WTC11 (cell line): Measurements from ENCODE around the gene COL6A5. TPM values are rescaled to one million over a fixed set of nuclear protein-coding genes. Genes with fewer than 3 reads are reported as not detected.

Source experiments
- ATAC-seq: fragments of 200-7000 bp; cut with Tn5 transposase; 2 replicates; pipeline ENCODE4 v1.10.0; 2021; ENCODE audit warnings: mild to moderate bottlenecking, moderate library complexity
- CTCF ChIA-PET: fragments of 300-600 bp; sonication (Branson Sonifier 250); formaldehyde crosslinking; loops from one replicate; lab custom pipeline; 2021; ENCODE audit warnings: antibody characterized with exemption; lab: Charles Lee
- POLR2A ChIA-PET: fragments of 350-600 bp; sonication (Branson Sonifier 250); formaldehyde crosslinking; loops from one replicate; lab custom pipeline; 2021; ENCODE audit warnings: antibody characterized with exemption; lab: Charles Lee
- DNase-seq: peaks from one replicate; pipeline ENCODE4 v3.0.0; 2021; ENCODE audit warnings: low spot score
- H3K27ac Mint-ChIP-seq: 2 replicates; pipeline ENCODE4 v1.8.0; 2021; ENCODE audit warnings: mixed read lengths
- H3K27me3 Mint-ChIP-seq: 2 replicates; pipeline ENCODE4 v1.8.0; 2021; ENCODE audit warnings: low read depth, mild to moderate bottlenecking, moderate library complexity, mixed read lengths
- H3K36me3 Mint-ChIP-seq: 2 replicates; pipeline ENCODE4 v1.8.0; 2021; ENCODE audit warnings: mixed read lengths
- H3K4me1 Mint-ChIP-seq: 2 replicates; pipeline ENCODE4 v1.8.0; 2022; ENCODE audit warnings: mixed read lengths
- H3K4me3 Mint-ChIP-seq: 2 replicates; pipeline ENCODE4 v1.8.0; 2021; ENCODE audit warnings: mild to moderate bottlenecking, moderate library complexity, mixed read lengths
- H3K9me3 Mint-ChIP-seq: 2 replicates; pipeline ENCODE4 v1.8.0; 2021; ENCODE audit warnings: mixed read lengths
- ELF4 ChIP-seq: sonication (generic); formaldehyde crosslinking; IDR thresholded peaks from 2 replicates; pipeline ENCODE4 v1.8.1; 2022; ENCODE audit warnings: low read depth, mild to moderate bottlenecking, moderate library complexity, missing genetic modification reagents
- FOXJ3 ChIP-seq: sonication (generic); formaldehyde crosslinking; IDR thresholded peaks from 2 replicates; pipeline ENCODE4 v1.9.0; 2021; ENCODE audit warnings: missing genetic modification reagents, mild to moderate bottlenecking, borderline replicate concordance
- JAZF1 ChIP-seq: fragments of 250-450 bp; sonication (Bioruptor Pico); IDR thresholded peaks from 2 replicates; pipeline ENCODE4 v1.9.0; 2021; ENCODE audit warnings: moderate library complexity, mild to moderate bottlenecking, inconsistent platforms
- RORB ChIP-seq: fragments of 250-450 bp; sonication (Bioruptor Pico); IDR thresholded peaks from 2 replicates; pipeline ENCODE4 v1.9.0; 2021; ENCODE audit warnings: mild to moderate bottlenecking
- ZNF263 ChIP-seq: sonication (generic); formaldehyde crosslinking; IDR thresholded peaks from 2 replicates; pipeline ENCODE4 v1.8.1; 2022; ENCODE audit warnings: low read depth, mild to moderate bottlenecking, moderate library complexity, missing genetic modification reagents
- total RNA-seq: library from RNA; stranded (reverse); gene quantifications from 3 replicates; pipeline ENCODE4 v1.2.3, GENCODE V29; 2021
- TF ChIP-seq, protein P1 (sequence below): sonication (generic); formaldehyde crosslinking; IDR thresholded peaks from 2 replicates; pipeline ENCODE4 v1.8.1; 2023; ENCODE audit warnings: mild to moderate bottlenecking, missing genetic modification reagents, moderate library complexity
- TF ChIP-seq, protein P2 (sequence below): sonication (generic); formaldehyde crosslinking; IDR thresholded peaks from 2 replicates; pipeline ENCODE4 v1.8.0; 2023; ENCODE audit warnings: mild to moderate bottlenecking, missing genetic modification reagents
- TF ChIP-seq, protein P3 (sequence below): sonication (generic); formaldehyde crosslinking; IDR thresholded peaks from 2 replicates; pipeline ENCODE4 v1.8.1; 2023; ENCODE audit warnings: mild to moderate bottlenecking, missing genetic modification reagents
- TF ChIP-seq, protein P4 (sequence below): sonication (generic); formaldehyde crosslinking; IDR thresholded peaks from 2 replicates; pipeline ENCODE4 v1.8.1; 2022; ENCODE audit warnings: mild to moderate bottlenecking, missing genetic modification reagents, moderate library complexity, borderline replicate concordance
- TF ChIP-seq, protein P5 (sequence below): sonication (generic); formaldehyde crosslinking; IDR thresholded peaks from 2 replicates; pipeline ENCODE4 v1.8.1; 2023; ENCODE audit warnings: mild to moderate bottlenecking, missing genetic modification reagents, moderate library complexity
- TF ChIP-seq, protein P6 (sequence below): sonication (generic); formaldehyde crosslinking; IDR thresholded peaks from 2 replicates; pipeline ENCODE4 v1.8.0; 2022; ENCODE audit warnings: mild to moderate bottlenecking, missing genetic modification reagents
- TF ChIP-seq, protein P7 (sequence below): sonication (generic); formaldehyde crosslinking; IDR thresholded peaks from 2 replicates; pipeline ENCODE4 v1.8.1; 2023; ENCODE audit warnings: mild to moderate bottlenecking, missing genetic modification reagents, borderline replicate concordance
- TF ChIP-seq, protein P8 (sequence below): sonication (generic); formaldehyde crosslinking; IDR thresholded peaks from 2 replicates; pipeline ENCODE4 v1.8.0; 2022; ENCODE audit warnings: mild to moderate bottlenecking, missing genetic modification reagents

Gene COL6A5
- total RNA-seq, 1 experiment from 2014 or later = not detected

DNA sequence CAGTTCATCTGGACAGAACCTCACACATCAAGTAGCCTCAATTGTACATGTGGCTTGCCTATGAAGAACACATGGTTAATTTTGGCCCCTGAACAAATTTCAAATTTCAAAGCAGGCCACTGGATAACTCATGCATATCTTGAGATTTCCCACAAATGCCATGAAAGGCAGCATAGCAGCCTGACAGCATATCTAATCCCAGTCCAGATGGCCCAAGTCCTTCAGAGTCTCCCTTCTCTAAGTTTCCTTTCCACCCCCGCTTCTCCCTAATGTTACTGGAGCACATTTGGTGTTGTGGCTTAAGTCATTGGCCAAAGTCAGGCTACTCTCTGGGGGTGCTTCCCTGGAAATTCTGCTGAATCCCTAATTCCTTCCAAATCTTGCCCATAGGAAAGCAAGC lies 117.7 kb downstream of the COL6A5 start:
- ATAC-seq (no peak), DNase-seq (no peak)
- TF ChIP-seq, protein P1, sequence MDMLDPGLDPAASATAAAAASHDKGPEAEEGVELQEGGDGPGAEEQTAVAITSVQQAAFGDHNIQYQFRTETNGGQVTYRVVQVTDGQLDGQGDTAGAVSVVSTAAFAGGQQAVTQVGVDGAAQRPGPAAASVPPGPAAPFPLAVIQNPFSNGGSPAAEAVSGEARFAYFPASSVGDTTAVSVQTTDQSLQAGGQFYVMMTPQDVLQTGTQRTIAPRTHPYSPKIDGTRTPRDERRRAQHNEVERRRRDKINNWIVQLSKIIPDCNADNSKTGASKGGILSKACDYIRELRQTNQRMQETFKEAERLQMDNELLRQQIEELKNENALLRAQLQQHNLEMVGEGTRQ (CRISPR knock-in tag) = no peak
- TF ChIP-seq JAZF1 (CRISPR knock-in tag) = no peak
- TF ChIP-seq, protein P2, sequence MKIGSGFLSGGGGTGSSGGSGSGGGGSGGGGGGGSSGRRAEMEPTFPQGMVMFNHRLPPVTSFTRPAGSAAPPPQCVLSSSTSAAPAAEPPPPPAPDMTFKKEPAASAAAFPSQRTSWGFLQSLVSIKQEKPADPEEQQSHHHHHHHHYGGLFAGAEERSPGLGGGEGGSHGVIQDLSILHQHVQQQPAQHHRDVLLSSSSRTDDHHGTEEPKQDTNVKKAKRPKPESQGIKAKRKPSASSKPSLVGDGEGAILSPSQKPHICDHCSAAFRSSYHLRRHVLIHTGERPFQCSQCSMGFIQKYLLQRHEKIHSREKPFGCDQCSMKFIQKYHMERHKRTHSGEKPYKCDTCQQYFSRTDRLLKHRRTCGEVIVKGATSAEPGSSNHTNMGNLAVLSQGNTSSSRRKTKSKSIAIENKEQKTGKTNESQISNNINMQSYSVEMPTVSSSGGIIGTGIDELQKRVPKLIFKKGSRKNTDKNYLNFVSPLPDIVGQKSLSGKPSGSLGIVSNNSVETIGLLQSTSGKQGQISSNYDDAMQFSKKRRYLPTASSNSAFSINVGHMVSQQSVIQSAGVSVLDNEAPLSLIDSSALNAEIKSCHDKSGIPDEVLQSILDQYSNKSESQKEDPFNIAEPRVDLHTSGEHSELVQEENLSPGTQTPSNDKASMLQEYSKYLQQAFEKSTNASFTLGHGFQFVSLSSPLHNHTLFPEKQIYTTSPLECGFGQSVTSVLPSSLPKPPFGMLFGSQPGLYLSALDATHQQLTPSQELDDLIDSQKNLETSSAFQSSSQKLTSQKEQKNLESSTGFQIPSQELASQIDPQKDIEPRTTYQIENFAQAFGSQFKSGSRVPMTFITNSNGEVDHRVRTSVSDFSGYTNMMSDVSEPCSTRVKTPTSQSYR = no peak
- TF ChIP-seq ELF4 (CRISPR knock-in tag) = no peak
- TF ChIP-seq, protein P3, sequence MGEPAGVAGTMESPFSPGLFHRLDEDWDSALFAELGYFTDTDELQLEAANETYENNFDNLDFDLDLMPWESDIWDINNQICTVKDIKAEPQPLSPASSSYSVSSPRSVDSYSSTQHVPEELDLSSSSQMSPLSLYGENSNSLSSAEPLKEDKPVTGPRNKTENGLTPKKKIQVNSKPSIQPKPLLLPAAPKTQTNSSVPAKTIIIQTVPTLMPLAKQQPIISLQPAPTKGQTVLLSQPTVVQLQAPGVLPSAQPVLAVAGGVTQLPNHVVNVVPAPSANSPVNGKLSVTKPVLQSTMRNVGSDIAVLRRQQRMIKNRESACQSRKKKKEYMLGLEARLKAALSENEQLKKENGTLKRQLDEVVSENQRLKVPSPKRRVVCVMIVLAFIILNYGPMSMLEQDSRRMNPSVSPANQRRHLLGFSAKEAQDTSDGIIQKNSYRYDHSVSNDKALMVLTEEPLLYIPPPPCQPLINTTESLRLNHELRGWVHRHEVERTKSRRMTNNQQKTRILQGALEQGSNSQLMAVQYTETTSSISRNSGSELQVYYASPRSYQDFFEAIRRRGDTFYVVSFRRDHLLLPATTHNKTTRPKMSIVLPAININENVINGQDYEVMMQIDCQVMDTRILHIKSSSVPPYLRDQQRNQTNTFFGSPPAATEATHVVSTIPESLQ = no peak
- TF ChIP-seq, protein P4, sequence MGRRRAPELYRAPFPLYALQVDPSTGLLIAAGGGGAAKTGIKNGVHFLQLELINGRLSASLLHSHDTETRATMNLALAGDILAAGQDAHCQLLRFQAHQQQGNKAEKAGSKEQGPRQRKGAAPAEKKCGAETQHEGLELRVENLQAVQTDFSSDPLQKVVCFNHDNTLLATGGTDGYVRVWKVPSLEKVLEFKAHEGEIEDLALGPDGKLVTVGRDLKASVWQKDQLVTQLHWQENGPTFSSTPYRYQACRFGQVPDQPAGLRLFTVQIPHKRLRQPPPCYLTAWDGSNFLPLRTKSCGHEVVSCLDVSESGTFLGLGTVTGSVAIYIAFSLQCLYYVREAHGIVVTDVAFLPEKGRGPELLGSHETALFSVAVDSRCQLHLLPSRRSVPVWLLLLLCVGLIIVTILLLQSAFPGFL (CRISPR knock-in tag) = no peak
- no peak for TF ChIP-seq RORB (CRISPR knock-in tag)
- TF ChIP-seq FOXJ3 (CRISPR knock-in tag) = no peak
- TF ChIP-seq, protein P5, sequence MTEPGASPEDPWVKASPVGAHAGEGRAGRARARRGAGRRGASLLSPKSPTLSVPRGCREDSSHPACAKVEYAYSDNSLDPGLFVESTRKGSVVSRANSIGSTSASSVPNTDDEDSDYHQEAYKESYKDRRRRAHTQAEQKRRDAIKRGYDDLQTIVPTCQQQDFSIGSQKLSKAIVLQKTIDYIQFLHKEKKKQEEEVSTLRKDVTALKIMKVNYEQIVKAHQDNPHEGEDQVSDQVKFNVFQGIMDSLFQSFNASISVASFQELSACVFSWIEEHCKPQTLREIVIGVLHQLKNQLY = no peak
- TF ChIP-seq ZNF263 (CRISPR knock-in tag) = no peak
- TF ChIP-seq, protein P6, sequence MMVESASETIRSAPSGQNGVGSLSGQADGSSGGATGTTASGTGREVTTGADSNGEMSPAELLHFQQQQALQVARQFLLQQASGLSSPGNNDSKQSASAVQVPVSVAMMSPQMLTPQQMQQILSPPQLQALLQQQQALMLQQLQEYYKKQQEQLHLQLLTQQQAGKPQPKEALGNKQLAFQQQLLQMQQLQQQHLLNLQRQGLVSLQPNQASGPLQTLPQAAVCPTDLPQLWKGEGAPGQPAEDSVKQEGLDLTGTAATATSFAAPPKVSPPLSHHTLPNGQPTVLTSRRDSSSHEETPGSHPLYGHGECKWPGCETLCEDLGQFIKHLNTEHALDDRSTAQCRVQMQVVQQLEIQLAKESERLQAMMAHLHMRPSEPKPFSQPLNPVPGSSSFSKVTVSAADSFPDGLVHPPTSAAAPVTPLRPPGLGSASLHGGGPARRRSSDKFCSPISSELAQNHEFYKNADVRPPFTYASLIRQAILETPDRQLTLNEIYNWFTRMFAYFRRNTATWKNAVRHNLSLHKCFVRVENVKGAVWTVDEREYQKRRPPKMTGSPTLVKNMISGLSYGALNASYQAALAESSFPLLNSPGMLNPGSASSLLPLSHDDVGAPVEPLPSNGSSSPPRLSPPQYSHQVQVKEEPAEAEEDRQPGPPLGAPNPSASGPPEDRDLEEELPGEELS = no peak
- TF ChIP-seq, protein P7, sequence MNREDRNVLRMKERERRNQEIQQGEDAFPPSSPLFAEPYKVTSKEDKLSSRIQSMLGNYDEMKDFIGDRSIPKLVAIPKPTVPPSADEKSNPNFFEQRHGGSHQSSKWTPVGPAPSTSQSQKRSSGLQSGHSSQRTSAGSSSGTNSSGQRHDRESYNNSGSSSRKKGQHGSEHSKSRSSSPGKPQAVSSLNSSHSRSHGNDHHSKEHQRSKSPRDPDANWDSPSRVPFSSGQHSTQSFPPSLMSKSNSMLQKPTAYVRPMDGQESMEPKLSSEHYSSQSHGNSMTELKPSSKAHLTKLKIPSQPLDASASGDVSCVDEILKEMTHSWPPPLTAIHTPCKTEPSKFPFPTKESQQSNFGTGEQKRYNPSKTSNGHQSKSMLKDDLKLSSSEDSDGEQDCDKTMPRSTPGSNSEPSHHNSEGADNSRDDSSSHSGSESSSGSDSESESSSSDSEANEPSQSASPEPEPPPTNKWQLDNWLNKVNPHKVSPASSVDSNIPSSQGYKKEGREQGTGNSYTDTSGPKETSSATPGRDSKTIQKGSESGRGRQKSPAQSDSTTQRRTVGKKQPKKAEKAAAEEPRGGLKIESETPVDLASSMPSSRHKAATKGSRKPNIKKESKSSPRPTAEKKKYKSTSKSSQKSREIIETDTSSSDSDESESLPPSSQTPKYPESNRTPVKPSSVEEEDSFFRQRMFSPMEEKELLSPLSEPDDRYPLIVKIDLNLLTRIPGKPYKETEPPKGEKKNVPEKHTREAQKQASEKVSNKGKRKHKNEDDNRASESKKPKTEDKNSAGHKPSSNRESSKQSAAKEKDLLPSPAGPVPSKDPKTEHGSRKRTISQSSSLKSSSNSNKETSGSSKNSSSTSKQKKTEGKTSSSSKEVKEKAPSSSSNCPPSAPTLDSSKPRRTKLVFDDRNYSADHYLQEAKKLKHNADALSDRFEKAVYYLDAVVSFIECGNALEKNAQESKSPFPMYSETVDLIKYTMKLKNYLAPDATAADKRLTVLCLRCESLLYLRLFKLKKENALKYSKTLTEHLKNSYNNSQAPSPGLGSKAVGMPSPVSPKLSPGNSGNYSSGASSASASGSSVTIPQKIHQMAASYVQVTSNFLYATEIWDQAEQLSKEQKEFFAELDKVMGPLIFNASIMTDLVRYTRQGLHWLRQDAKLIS (CRISPR knock-in tag) = no peak
- TF ChIP-seq, protein P8, sequence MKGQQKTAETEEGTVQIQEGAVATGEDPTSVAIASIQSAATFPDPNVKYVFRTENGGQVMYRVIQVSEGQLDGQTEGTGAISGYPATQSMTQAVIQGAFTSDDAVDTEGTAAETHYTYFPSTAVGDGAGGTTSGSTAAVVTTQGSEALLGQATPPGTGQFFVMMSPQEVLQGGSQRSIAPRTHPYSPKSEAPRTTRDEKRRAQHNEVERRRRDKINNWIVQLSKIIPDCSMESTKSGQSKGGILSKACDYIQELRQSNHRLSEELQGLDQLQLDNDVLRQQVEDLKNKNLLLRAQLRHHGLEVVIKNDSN = no peak
- CTCF ChIA-PET = no interaction called here
- H3K9me3 Mint-ChIP-seq = no peaks in the 10 kb centered on the region
- no peaks in the 10 kb centered on the region for H3K4me1 Mint-ChIP-seq
- H3K27ac Mint-ChIP-seq = no peak overlapping the region
- no peaks in the 10 kb centered on the region for H3K36me3 Mint-ChIP-seq
- POLR2A ChIA-PET = no interaction called here
- H3K27me3 Mint-ChIP-seq = no peaks in the 10 kb centered on the region
- no peak overlapping the region for H3K4me3 Mint-ChIP-seq
